Psoas muscle (tissue), 8 donors: ENCODE results near the gene COL20A1. TPM values are rescaled to one million over a fixed set of nuclear protein-coding genes. Genes with fewer than 3 reads are reported as not detected.
A peak's percentile ranks its signal among the peaks of the same experiment; 100 is the strongest.
"Not testable (repeated sequence)": the region's sequence is repeated elsewhere in the genome, so short reads cannot be mapped to it uniquely, and the experiment has no call there.

Experiments used
- ATAC-seq, 4 donors: fragments of 200-7000 bp; cut with Tn5 transposase; one replicate each; pipeline ENCODE4 v1.9.1; 2020; ENCODE audit warnings: moderate library complexity in 3 of 4, mild to moderate bottlenecking in 2 of 4
- DNase-seq, 2 donors: peaks; one replicate each; pipeline ENCODE4 v3.0.0-alpha.2; 2020
- H3K27ac ChIP-seq: fragments of 200-600 bp; one replicate; pipeline ENCODE4 v1.8.0; 2022
- H3K27me3 ChIP-seq, 3 donors: fragments of 200-600 bp in 1 of 3; one replicate each; pipeline versions ENCODE4 v1.6.1 to v1.8.0; 2013 to 2022; ENCODE audit warnings: low read length in 2 of 3, mild to moderate bottlenecking in 2 of 3, moderate library complexity in 1 of 3; ENCODE audit not compliant: insufficient read depth in 3 of 3
- H3K36me3 ChIP-seq, 2 donors: fragments of 200-600 bp in 1 of 2; one replicate each; pipeline versions ENCODE4 v1.6.1 to v1.8.0; 2013 to 2022; ENCODE audit warnings: low read depth in 1 of 2, mild to moderate bottlenecking in 1 of 2, moderate library complexity in 1 of 2; ENCODE audit not compliant: insufficient read depth in 1 of 2
- H3K4me1 ChIP-seq: fragments of 200-600 bp; one replicate; pipeline ENCODE4 v1.8.0; 2022
- H3K4me3 ChIP-seq: fragments of 200-600 bp; one replicate; pipeline ENCODE4 v1.8.0; 2022; ENCODE audit warnings: mild to moderate bottlenecking
- H3K9me3 ChIP-seq: fragments of 200-600 bp; one replicate; pipeline ENCODE4 v1.8.0; 2022
- CTCF ChIP-seq: fragments of 200-600 bp; IDR thresholded peaks from one replicate; pipeline ENCODE4 v1.8.0; 2022; ENCODE audit warnings: antibody characterized with exemption
- WGBS, 3 donors: extraction: QIAGEN DNeasy Blood & Tissue Kit; methylation state at CpG; one replicate each; pipeline versions ENCODE4 v1.1.6 to v1.1.7; 2013; 5-methylcytosine and 5-hydroxymethylcytosine counted together
- intact Hi-C, 2 donors: fragments of 100-400 bp; cut with DNase I; formaldehyde crosslinking; loops; one replicate each; pipeline versions ENCODE4 v1.11.0 to v1.14.2; 2022
- polyA plus RNA-seq, 3 donors: library from polyadenylated mRNA; stranded (reverse); fragments of 200-250 nt; gene quantifications; one replicate each; pipeline ENCODE4 v1.2.3, GENCODE V29; 2013
- total RNA-seq, 4 donors: library from RNA; stranded (reverse); fragmentation: NEBNext Ultra II Directional in 2 of 4; extraction: Animal tissue kit (Norgen Biotek cat#: 25700) in 2 of 4; gene quantifications; one replicate each; pipeline versions ENCODE4 v1.2.1 to v1.2.4, GENCODE V29; 2021 to 2023
- donor health status: healthy with polysubstance abuse.
- donor health status: DM: no; HTN: no; CAD: no; lungs with moderate emphysema.
- donor health status: Bipolar disorder and iron deficiency.
- donor health status: healthy.
- donor health status: DM: yes; HTN: yes; CAD: no.
- donor health status: DM: no; HTN: no; CAD: no.
- donor health status: DM: no; HTN: no; CAD: no.
- donor health status: DM: yes; HTN: yes; CAD: no.

Gene COL20A1
- total and polyA plus RNA-seq, 7 donors, result 0.08 to 0.09 TPM; not detected in 5

DNA sequence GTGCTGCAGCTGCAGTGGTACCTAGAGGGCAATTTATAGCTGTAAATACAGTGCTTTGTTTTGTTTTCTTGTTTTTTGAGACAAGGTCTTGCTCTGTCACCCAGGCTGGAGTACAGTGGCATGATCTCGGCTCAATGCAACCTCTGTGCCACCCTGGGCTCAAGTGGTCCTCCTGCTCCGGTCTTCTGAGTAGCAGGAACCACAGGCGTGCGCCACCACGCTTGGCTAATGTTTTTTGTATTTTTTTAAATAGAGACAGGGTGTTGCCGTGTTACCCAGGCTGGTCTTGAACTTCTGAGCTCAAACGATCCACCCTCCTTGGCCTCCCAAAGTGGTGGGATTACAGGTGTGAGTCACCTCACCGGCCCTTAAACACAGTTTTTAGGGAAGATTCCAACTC is 41.4 kb downstream of the COL20A1 start:
- no peak overlapping the region for H3K4me3 ChIP-seq
- intact Hi-C loops, result no loop called here
- 82 to 94% (median 83%) methylated on average over 8 of the region's 8 CpGs for WGBS, 3 donors
- DNase-seq (peak in 1 of 2 donors; percentile 13), ATAC-seq (no peak)
- H3K27ac ChIP-seq, result no peak overlapping the region
- H3K36me3 ChIP-seq, result no peaks in the 10 kb centered on the region
- H3K27me3 ChIP-seq, result peaks cover 0 to 78% (median 16%) of the 10 kb centered on the region in 3 donors
- H3K4me1 ChIP-seq, result no peaks in the 10 kb centered on the region
- TF ChIP-seq CTCF, result no peak
- H3K9me3 ChIP-seq, result peaks cover 4% of the 10 kb centered on the region

GRCh38 chr20:63335060-63335459 is 42.1 kb downstream of the COL20A1 start:
- H3K36me3 ChIP-seq, H3K4me3 ChIP-seq, H3K4me1 ChIP-seq, DNase-seq, H3K9me3 ChIP-seq, intact Hi-C loops, H3K27ac ChIP-seq, ATAC-seq: not testable (repeated sequence)
- peaks cover 0 to 75% (median 9%) of the 10 kb centered on the region in 3 donors for H3K27me3 ChIP-seq
- WGBS, 3 donors, result 97 to 99% (median 98%) methylated on average over 9 of the region's 9 CpGs

DNA sequence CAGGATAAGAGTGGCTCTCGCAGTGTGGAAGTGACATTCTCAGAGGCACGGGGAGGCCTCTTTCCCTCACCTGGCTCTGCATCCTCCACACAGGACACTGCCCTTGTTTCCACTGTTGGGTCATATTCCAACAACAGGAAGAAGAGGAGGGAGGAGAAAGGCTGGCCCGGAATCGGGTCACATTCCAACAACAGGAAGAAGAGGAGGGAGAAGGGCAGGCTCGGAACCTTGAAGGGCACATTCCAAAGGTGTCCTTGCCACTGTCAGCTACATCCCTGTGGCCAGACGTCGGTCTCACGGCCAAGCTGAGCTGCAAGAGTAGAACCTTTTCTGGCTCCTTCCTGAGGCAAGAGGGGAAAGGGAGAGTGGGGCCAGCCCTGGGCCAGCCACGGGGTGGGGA is 42.7 kb downstream of the COL20A1 start:
- 50 to 60% (median 55%) methylated on average over 9 of the region's 9 CpGs for WGBS, 3 donors
- peak in 1 of 2 donors; percentile 6 for DNase-seq
- H3K4me1 ChIP-seq, result no peaks in the 10 kb centered on the region

DNA sequence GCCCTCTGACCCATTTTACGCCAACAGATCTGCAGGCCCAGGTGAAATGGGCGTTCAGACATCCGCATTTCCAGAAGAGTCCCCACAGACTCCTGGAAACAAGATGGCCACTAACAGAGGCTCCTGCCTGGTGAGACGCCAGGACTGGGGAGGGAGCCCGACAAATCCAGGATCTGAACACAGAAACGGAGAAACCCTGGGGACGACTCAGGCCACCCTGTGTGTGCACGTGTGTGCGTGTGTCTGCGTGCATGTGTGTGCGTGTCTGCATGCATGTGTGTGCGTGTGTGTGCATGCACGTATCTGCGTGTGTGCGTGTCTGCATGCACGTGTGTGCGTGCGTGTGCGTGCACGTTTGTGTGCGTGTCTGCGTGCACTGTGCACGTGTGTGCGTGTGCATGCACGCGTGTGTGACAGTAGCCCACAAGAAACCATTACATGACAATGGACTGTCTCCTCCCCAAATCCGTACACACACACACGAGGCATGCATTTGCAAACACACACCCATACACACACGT is 43.3 kb downstream of the COL20A1 start:
- ATAC-seq, result no peak
- peaks cover 4% of the 10 kb centered on the region for H3K9me3 ChIP-seq
- peaks cover 0 to 80% (median 4%) of the 10 kb centered on the region in 3 donors for H3K27me3 ChIP-seq
- no peaks in the 10 kb centered on the region for H3K4me1 ChIP-seq
- no peak overlapping the region for H3K4me3 ChIP-seq
- TF ChIP-seq CTCF, result no peak
- peak in 1 of 2 donors; percentile 1 for DNase-seq
- 89 to 93% (median 90%) methylated on average over 29 of the region's 29 CpGs for WGBS, 3 donors
- H3K27ac ChIP-seq, result no peak overlapping the region
- intact Hi-C loops, result no loop called here
- no peaks in the 10 kb centered on the region for H3K36me3 ChIP-seq

More for the DNA sequence above, 42.7 kb downstream of the COL20A1 start:
- Histone ChIP-seq H3K27ac (no peak overlapping the region), H3K27me3 (peaks cover 0 to 79% (median 7%) of the 10 kb centered on the region in 3 donors), H3K4me3 (no peak overlapping the region), H3K36me3 (no peaks in the 10 kb centered on the region), H3K9me3 (peaks cover 4% of the 10 kb centered on the region)
- TF ChIP-seq CTCF, result no peak
- ATAC-seq, result no peak
- intact Hi-C loops, result no loop called here

DNA sequence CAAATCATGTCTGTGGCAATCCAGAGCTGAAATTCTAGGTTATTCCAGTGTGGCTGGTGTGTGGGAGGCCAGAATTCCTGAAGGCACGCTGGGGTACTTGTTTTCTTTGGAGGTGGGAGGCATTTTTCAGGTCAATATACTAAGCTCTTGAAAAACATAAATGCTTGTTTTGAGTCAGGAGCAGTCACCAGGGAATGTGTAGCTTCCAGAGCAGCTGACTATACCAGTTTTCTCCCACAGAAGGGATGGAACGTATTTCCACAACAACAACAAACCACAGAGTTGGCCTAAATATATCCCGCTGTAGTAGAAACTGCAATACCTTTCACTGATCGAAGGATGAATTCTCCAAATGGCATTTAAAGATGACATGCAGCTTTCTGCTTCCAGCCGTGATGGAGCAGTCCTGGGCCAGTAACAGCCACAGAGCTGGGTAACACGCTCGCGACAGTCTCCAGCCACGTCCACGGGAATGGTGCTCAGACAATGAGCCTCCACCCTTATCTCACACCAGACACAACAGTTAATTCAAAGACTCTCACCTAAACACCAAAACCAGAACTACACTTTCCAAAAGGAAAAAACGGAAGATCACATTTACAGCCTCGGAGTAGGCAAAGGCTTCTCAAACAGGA is 44.9 kb downstream of the COL20A1 start:
- no peak overlapping the region for H3K4me3 ChIP-seq
- no peaks in the 10 kb centered on the region for H3K36me3 ChIP-seq
- ATAC-seq, result no peak
- no peaks in the 10 kb centered on the region for H3K9me3 ChIP-seq
- H3K4me1 ChIP-seq, result no peaks in the 10 kb centered on the region
- no peak for DNase-seq
- H3K27ac ChIP-seq, result no peak overlapping the region
- TF ChIP-seq CTCF, result no peak
- intact Hi-C loops, result no loop called here
- peaks cover 0 to 80% (median 4%) of the 10 kb centered on the region in 3 donors for H3K27me3 ChIP-seq
- WGBS, 3 donors, result 79 to 84% (median 82%) methylated on average over 12 of the region's 12 CpGs

DNA sequence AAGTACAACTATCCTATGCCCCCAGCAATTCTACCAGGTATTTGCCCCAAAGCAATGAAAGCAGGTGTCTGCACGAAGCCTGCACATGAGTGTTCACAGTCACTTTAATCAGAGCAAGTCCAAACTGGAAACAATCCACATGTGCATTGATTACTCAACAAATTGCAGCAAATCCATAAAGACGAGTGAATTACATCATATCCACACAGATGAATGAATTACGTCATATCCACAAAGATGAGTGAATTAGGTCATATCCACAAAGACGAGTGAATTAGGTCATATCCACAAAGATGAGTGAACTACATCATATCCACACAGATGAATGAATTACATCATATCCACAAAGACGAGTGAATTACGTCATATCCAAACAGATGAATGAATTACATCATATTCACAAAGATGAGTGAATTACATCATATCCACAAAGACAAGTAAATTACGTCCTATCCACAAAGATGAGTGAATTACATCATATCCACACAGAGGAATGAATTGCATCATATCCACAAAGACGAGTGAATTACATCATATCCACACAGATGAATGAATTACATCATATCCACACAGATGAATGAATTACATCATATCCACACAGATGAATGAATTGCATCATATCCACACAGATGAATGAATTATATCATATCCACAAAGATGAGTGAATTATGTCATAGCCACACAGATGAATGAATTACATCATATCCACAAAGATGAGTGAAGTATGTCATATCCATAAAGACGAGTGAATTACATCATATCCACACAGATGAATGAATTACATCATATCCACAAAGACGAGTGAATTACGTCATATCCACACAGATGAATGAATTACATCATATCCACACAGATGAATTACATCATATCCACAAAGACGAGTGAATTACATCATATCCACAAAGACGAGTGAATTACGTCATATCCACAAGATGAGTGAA is 46.4 kb downstream of the COL20A1 start:
- ATAC-seq, H3K4me3 ChIP-seq, H3K9me3 ChIP-seq, H3K36me3 ChIP-seq, DNase-seq, H3K4me1 ChIP-seq, intact Hi-C loops, H3K27ac ChIP-seq: not testable (repeated sequence)
- WGBS, 3 donors, result 66 to 69% (median 69%) methylated on average over 14 of the region's 14 CpGs
- peaks cover 0 to 79% (median 7%) of the 10 kb centered on the region in 3 donors for H3K27me3 ChIP-seq

GRCh38 chr20:63340158-63340688 is 47.2 kb downstream of the COL20A1 start:
- intact Hi-C loops, ATAC-seq, H3K9me3 ChIP-seq, H3K4me1 ChIP-seq, H3K4me3 ChIP-seq, H3K27ac ChIP-seq, H3K36me3 ChIP-seq, DNase-seq: not testable (repeated sequence)
- 66 to 79% (median 69%) methylated on average over 10 of the region's 10 CpGs for WGBS, 3 donors
- peaks cover 0 to 83% (median 11%) of the 10 kb centered on the region in 3 donors for H3K27me3 ChIP-seq
